ENCODE data around the gene TOPBP1. TPM values are rescaled to one million over a fixed set of nuclear protein-coding genes. Genes with fewer than 3 reads are reported as not detected.

The TOPBP1 gene
- total RNA-seq, 2 donors from 2014 or later: 16.6 to 17.7 TPM

GRCh38 chr3:133629146-133629545 lies 32.6 kb downstream of the TOPBP1 start:
- no peak for DNase-seq (ENCODE audit: low spot score)
- intact Hi-C loops (cut with DNase I): no loop called here

GRCh38 chr3:133627789-133628188 lies 34.0 kb downstream of the TOPBP1 start:
- no peak for DNase-seq (ENCODE audit: low spot score)
- intact Hi-C loops (cut with DNase I): no loop called here

- DNase-seq (ENCODE audit: low spot score): no peak
- intact Hi-C loops (cut with DNase I): no loop called here
These were observed 41.5 kb downstream of the TOPBP1 start for GRCh38 chr3:133620066-133620784.

- intact Hi-C loops (cut with DNase I): no loop called here
- DNase-seq (ENCODE audit: low spot score): no peak
These were observed 50.2 kb downstream of the TOPBP1 start for GRCh38 chr3:133611534-133611933.

GRCh38 chr3:133610031-133610430 lies 51.7 kb downstream of the TOPBP1 start:
- no peak for DNase-seq (ENCODE audit: low spot score)
- intact Hi-C loops (cut with DNase I): no loop called here

GRCh38 chr3:133608388-133608787 lies 53.4 kb downstream of the TOPBP1 start:
- no peak for DNase-seq (ENCODE audit: low spot score)
- intact Hi-C loops (cut with DNase I): no loop called here

GRCh38 chr3:133607816-133608215 lies 53.9 kb downstream of the TOPBP1 start:
- intact Hi-C loops (cut with DNase I): no loop called here
- no peak for DNase-seq (ENCODE audit: low spot score)

- no peak for DNase-seq (ENCODE audit: low spot score)
- intact Hi-C loops (cut with DNase I): no loop called here
These were observed 54.8 kb downstream of the TOPBP1 start for GRCh38 chr3:133606902-133607301.

- intact Hi-C loops (cut with DNase I): no loop called here
- DNase-seq (ENCODE audit: low spot score): no peak
These were observed 55.4 kb downstream of the TOPBP1 start for GRCh38 chr3:133606342-133606741.

GRCh38 chr3:133600572-133601081 lies 61.1 kb downstream of the TOPBP1 start:
- DNase-seq (ENCODE audit: low spot score): no peak
- intact Hi-C loops (cut with DNase I): no loop called here

GRCh38 chr3:133599280-133599679 lies 62.5 kb downstream of the TOPBP1 start:
- intact Hi-C loops (cut with DNase I): no loop called here
- no peak for DNase-seq (ENCODE audit: low spot score)

GRCh38 chr3:133598405-133598804 lies 63.3 kb downstream of the TOPBP1 start:
- intact Hi-C loops (cut with DNase I): no loop called here
- DNase-seq (ENCODE audit: low spot score): no peak

GRCh38 chr3:133595341-133595740 lies 66.4 kb downstream of the TOPBP1 start:
- no peak for DNase-seq (ENCODE audit: low spot score)
- intact Hi-C loops (cut with DNase I): no loop called here

GRCh38 chr3:133593243-133593642 lies 68.5 kb downstream of the TOPBP1 start:
- intact Hi-C loops (cut with DNase I): no loop called here
- DNase-seq (ENCODE audit: low spot score): no peak

- no peak for DNase-seq (ENCODE audit: low spot score)
- intact Hi-C loops (cut with DNase I): no loop called here
These were observed 68.9 kb downstream of the TOPBP1 start for GRCh38 chr3:133592843-133593242.

- DNase-seq (ENCODE audit: low spot score): no peak
These were observed 70.4 kb downstream of the TOPBP1 start for GRCh38 chr3:133591271-133591742.

GRCh38 chr3:133589503-133589902 lies 72.2 kb downstream of the TOPBP1 start:
- DNase-seq (ENCODE audit: low spot score): no peak
- intact Hi-C loops (cut with DNase I): no loop called here

More at GRCh38 chr3:133591271-133591742, 70.4 kb downstream of the TOPBP1 start:
- intact Hi-C loops (cut with DNase I): no loop called here

- no peak for DNase-seq (ENCODE audit: low spot score)
- intact Hi-C loops (cut with DNase I): no loop called here
These were observed 72.8 kb downstream of the TOPBP1 start for GRCh38 chr3:133588784-133589465.

GRCh38 chr3:133588035-133588434 lies 73.7 kb downstream of the TOPBP1 start:
- intact Hi-C loops (cut with DNase I): no loop called here
- no peak for DNase-seq (ENCODE audit: low spot score)

- intact Hi-C loops (cut with DNase I): no loop called here
- no peak for DNase-seq (ENCODE audit: low spot score)
These were observed 78.3 kb downstream of the TOPBP1 start for GRCh38 chr3:133583396-133583795.
